ENCODE measurements around the gene TBCB.

GRCh38 chr19:36142496-36142895 is 27.2 kb downstream of the TBCB start:
- TF ChIP-seq, protein P1, sequence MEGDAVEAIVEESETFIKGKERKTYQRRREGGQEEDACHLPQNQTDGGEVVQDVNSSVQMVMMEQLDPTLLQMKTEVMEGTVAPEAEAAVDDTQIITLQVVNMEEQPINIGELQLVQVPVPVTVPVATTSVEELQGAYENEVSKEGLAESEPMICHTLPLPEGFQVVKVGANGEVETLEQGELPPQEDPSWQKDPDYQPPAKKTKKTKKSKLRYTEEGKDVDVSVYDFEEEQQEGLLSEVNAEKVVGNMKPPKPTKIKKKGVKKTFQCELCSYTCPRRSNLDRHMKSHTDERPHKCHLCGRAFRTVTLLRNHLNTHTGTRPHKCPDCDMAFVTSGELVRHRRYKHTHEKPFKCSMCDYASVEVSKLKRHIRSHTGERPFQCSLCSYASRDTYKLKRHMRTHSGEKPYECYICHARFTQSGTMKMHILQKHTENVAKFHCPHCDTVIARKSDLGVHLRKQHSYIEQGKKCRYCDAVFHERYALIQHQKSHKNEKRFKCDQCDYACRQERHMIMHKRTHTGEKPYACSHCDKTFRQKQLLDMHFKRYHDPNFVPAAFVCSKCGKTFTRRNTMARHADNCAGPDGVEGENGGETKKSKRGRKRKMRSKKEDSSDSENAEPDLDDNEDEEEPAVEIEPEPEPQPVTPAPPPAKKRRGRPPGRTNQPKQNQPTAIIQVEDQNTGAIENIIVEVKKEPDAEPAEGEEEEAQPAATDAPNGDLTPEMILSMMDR (IDR thresholded peaks at IDR 0.05; ENCODE audit: poor library complexity) = no peak
- no peak for TF ChIP-seq EZH2 (IDR thresholded peaks at IDR 0.05; ENCODE audit: borderline replicate concordance)
